Duodenal mucosa (tissue), 2 donors: Measurements from ENCODE around the gene USH1C.

Experiments
- H3K27ac ChIP-seq: one replicate; pipeline ENCODE4 v1.7.0; 2013; ENCODE audit warnings: low read depth, low read length
- H3K27me3 ChIP-seq, 2 donors: one replicate each; pipeline ENCODE4 v1.7.0; 2013; ENCODE audit warnings: low read length in 2 of 2, control low read depth in 1 of 2; ENCODE audit not compliant: insufficient read depth in 2 of 2, control insufficient read depth in 1 of 2
- H3K36me3 ChIP-seq, 2 donors: one replicate each; pipeline ENCODE4 v1.7.0; 2013; ENCODE audit warnings: low read length in 2 of 2, control low read depth in 1 of 2; ENCODE audit not compliant: insufficient read depth in 2 of 2, control insufficient read depth in 1 of 2
- H3K4me1 ChIP-seq, 2 donors: one replicate each; pipeline ENCODE4 v1.7.0; 2013; ENCODE audit warnings: low read length in 2 of 2, control low read depth in 1 of 2; ENCODE audit not compliant: insufficient read depth in 2 of 2, control insufficient read depth in 1 of 2
- H3K4me3 ChIP-seq, 2 donors: one replicate each; pipeline ENCODE4 v1.7.0; 2013; ENCODE audit warnings: low read length in 2 of 2, low read depth in 1 of 2
- H3K9ac ChIP-seq, 2 donors: one replicate each; pipeline ENCODE4 v1.7.0; 2013; ENCODE audit warnings: low read length in 2 of 2, low read depth in 1 of 2
- H3K9me3 ChIP-seq, 2 donors: one replicate each; pipeline ENCODE4 v1.7.0; 2013; ENCODE audit warnings: low read length in 2 of 2, control low read depth in 1 of 2; ENCODE audit not compliant: control insufficient read depth in 1 of 2

Gene USH1C

DNA sequence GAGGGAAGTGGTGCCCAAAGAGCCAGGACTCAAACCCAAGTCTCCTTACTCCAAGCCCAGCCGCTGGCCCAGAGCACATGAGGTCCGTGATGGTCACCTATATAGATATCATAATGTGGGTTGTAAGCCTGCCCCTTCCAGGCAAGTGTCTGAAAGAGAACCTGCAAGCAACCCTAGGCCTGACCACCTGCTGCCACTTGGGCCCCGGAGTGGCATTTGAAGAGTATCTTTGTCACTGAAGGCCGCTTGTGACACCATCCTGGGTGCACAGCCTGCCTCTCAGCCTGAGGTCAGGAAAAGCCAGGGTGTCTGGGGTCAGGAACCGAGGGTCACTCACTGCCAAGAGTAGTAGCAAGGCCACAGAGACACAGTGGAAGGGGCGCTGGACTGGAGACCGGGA, 35.2 kb upstream of the USH1C start:
- no peak overlapping the region for H3K9ac ChIP-seq
- H3K9me3 ChIP-seq, result no peaks in the 10 kb centered on the region
- no peaks in the 10 kb centered on the region for H3K27me3 ChIP-seq
- no peaks in the 10 kb centered on the region for H3K36me3 ChIP-seq
- no peak overlapping the region for H3K27ac ChIP-seq
- H3K4me1 ChIP-seq, result no peaks in the 10 kb centered on the region
- no peak overlapping the region for H3K4me3 ChIP-seq

DNA sequence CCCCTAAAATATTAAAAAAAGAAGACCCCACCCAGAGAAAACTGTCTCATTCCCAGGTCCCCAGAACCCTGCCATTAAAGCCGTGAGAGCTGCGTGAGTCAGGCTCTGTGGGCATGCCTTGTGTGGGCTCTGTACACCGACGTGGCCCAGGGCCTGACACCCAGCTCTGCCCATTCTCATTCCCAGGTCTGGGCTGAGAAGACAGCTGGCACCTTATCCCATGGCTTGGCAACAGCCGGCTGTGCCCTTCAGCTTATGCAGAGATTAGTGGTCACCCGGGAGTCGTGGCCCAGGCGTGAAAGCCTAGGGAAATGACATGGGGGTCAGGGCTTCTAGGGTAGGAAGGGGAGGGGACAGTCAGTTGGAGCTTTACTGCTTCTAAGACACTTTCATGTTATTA, 34.7 kb upstream of the USH1C start:
- Histone ChIP-seq H3K4me1 (no peaks in the 10 kb centered on the region), H3K9me3 (no peaks in the 10 kb centered on the region), H3K36me3 (no peaks in the 10 kb centered on the region), H3K27me3 (no peaks in the 10 kb centered on the region), H3K27ac (no peak overlapping the region), H3K4me3 (no peak overlapping the region), H3K9ac (no peak overlapping the region)

DNA sequence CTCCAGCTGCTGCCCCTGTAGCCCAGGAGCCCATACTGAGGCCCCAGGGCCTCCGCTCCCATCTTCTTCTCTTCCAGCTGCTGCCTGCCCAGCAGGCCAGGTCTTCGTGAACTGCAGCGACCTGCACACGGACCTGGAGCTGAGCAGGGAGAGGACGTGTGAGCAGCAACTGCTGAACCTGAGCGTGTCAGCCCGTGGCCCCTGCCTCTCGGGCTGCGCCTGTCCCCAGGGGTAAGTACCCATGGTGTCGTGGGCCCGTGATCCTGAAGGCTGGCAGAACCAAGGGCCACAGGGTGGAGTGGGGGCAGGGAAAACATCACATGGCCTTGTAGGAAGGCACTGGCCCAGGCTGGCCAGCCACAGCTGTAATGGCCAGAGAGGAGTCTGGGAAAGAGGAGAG, 34.1 kb upstream of the USH1C start:
- Histone ChIP-seq H3K4me3 (no peak overlapping the region), H3K27me3 (no peaks in the 10 kb centered on the region), H3K36me3 (no peaks in the 10 kb centered on the region), H3K9ac (no peak overlapping the region), H3K4me1 (no peaks in the 10 kb centered on the region), H3K9me3 (no peaks in the 10 kb centered on the region), H3K27ac (no peak overlapping the region)

DNA sequence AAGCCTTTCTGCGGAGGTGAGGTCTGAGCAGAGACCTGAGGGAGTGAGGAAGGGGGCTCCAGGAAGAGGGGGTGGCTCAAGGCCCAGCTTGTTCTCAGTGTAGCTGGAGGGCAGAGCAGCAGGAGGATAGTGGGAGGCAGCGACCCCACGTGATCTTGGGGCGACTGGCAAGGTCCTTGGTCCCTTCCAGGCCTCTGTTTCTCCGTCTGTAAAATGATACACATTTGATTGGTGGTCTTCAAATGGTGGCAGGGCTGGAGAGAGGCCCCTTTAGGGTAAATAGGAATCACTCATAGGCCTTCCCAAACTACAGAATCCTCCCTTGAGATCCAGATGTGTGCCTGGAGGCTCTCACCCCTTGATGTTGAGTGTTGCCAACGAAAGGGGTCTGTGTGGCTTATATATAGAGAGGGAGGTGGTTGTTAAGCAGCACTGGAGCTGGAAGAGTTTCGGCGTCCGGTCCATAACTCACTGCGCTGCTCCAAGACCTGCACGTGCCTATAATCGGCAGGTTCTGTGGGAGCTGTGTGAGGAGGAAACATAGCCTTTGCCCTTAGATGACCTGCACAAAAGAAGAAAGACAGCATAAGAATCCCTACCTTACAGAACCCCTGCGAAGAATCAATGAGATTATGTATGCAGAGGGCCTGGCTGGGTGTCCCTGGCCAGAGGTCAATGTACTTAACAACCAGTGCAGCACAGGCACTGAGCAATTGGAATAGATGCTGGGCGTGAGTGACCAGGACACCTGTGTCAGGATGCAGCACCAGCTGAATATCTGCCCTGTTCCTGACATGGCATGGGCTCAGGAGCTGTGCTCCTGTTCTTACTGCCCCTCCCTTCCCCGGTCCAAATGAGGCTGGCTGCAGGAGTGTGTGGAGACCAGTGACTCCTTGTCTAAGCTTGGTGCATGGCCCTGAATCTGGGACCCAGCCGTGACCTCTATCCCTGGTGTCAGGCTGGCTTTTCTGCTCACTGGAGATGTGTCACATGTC, 31.5 kb upstream of the USH1C start:
- Histone ChIP-seq H3K9ac (no peak overlapping the region), H3K4me1 (no peaks in the 10 kb centered on the region), H3K27me3 (no peaks in the 10 kb centered on the region), H3K9me3 (no peaks in the 10 kb centered on the region), H3K27ac (no peak overlapping the region), H3K4me3 (no peak overlapping the region), H3K36me3 (no peaks in the 10 kb centered on the region)

DNA sequence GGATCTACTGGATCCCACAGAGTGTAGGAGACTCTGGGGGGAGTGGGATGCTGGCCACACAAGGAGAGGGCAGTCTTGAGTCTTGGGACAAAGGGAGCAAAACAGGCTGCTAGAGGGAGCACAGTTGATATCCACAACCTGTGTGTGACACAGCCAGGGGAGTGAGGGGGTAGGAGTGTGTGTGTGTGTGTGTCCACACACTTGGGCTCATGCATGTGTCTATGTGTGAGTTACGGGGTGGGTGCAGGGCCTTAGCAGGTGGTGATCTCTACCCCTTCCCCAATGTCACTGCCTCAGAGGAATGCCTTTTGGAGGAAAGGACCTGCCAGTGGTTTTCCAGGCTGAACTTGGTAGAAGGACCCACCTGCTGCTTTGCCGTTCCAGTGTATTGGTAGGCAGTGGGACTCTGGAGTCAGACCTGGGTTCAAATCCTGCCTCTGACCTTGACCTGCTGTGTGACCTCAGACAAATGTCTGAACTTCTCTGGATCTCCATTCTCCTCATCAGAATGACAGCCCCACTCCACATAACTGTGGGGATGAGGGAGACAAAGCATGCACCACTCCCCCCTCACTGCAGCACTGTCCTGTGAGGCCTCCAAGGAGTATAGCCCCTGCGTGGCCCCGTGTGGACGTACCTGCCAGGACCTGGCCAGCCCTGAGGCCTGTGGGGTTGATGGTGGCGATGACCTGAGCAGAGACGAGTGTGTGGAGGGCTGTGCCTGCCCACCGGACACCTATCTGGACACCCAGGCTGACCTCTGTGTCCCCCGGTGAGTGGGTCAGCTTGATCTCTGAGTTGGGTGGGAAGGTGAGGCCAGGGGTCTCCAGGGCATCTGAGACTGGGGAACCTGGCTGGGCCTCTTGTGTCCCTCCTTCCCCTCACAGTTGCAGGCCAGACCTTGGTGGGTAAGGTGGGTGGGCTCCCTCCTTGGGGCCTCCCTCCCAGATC, 30.2 kb upstream of the USH1C start:
- no peaks in the 10 kb centered on the region for H3K9me3 ChIP-seq
- no peaks in the 10 kb centered on the region for H3K4me1 ChIP-seq
- H3K9ac ChIP-seq, result no peak overlapping the region
- H3K27me3 ChIP-seq, result no peaks in the 10 kb centered on the region
- no peak overlapping the region for H3K27ac ChIP-seq
- no peaks in the 10 kb centered on the region for H3K36me3 ChIP-seq
- no peak overlapping the region for H3K4me3 ChIP-seq

DNA sequence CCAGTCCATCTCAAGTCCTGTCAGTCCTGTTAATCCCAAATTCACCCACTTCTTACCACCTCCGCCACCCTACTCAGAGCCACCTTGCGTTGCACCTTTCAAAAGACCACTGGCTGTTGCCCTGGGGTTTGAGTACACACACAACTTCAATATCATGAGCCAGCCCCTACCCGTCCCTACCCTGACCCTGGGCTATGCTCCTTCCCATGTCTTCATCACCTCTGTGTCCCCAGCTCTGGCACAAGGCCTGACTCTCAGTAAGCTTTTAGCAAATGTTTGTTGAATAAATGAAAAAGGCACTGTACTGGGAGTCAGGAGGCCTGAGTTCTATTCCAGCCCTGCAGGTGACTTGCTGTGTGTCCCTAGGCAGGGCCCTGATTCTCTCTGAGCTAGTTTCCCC, 29.3 kb upstream of the USH1C start:
- H3K9ac ChIP-seq, result no peak overlapping the region
- no peaks in the 10 kb centered on the region for H3K36me3 ChIP-seq
- no peak overlapping the region for H3K4me3 ChIP-seq
- H3K27ac ChIP-seq, result no peak overlapping the region
- no peaks in the 10 kb centered on the region for H3K4me1 ChIP-seq
- H3K9me3 ChIP-seq, result no peaks in the 10 kb centered on the region
- H3K27me3 ChIP-seq, result no peaks in the 10 kb centered on the region

DNA sequence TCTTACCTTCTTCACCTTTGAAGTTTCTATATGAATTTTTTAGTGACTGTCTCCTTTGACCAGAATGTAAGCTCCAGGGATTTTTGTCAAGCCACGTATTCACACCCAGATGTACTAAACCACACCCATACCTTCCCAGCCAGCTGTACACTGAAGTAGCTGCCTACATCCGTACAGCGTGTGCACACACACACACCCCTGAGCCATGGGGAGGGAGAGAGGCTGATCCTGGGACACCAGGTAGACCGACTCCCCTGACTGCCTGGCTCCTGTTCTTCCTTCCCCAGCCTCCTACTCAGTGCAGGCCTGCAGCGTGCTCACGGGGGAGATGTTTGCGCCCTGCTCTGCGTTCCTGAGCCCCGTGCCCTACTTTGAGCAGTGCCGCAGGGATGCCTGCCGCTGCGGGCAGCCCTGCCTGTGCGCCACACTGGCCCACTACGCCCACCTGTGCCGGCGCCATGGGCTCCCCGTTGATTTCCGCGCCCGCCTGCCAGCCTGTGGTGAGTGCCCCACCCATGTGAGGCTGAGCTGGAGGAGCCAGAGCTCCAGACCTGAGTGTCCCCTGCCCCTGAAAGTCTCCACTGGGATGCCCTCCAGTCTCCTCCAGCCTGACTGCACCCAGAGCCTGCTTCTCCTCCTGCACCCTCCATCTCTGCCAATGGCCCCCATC, 28.7 kb upstream of the USH1C start:
- H3K27me3 ChIP-seq, result no peaks in the 10 kb centered on the region
- H3K4me3 ChIP-seq, result no peak overlapping the region
- H3K27ac ChIP-seq, result no peak overlapping the region
- no peaks in the 10 kb centered on the region for H3K36me3 ChIP-seq
- no peaks in the 10 kb centered on the region for H3K4me1 ChIP-seq
- H3K9ac ChIP-seq, result no peak overlapping the region
- no peaks in the 10 kb centered on the region for H3K9me3 ChIP-seq

DNA sequence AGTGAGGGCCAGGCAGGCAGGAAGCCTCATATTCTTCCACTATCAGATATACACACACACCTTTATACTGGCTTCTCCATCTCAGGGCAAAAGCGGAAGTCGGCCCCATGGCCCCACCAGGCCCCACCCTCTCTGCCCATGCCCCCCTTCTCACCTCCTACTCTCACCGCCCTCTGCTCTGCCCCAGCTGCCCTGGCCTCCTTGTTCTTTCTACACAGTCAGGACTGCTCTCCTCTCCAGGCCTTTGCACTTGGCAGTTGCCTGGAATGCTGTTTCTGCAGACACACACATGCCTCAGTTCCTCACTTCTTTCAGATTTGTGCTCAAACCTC, 28.1 kb upstream of the USH1C start:
- Histone ChIP-seq H3K36me3 (no peaks in the 10 kb centered on the region), H3K4me3 (no peak overlapping the region), H3K9me3 (no peaks in the 10 kb centered on the region), H3K9ac (no peak overlapping the region), H3K4me1 (no peaks in the 10 kb centered on the region), H3K27me3 (no peaks in the 10 kb centered on the region), H3K27ac (no peak overlapping the region)

DNA sequence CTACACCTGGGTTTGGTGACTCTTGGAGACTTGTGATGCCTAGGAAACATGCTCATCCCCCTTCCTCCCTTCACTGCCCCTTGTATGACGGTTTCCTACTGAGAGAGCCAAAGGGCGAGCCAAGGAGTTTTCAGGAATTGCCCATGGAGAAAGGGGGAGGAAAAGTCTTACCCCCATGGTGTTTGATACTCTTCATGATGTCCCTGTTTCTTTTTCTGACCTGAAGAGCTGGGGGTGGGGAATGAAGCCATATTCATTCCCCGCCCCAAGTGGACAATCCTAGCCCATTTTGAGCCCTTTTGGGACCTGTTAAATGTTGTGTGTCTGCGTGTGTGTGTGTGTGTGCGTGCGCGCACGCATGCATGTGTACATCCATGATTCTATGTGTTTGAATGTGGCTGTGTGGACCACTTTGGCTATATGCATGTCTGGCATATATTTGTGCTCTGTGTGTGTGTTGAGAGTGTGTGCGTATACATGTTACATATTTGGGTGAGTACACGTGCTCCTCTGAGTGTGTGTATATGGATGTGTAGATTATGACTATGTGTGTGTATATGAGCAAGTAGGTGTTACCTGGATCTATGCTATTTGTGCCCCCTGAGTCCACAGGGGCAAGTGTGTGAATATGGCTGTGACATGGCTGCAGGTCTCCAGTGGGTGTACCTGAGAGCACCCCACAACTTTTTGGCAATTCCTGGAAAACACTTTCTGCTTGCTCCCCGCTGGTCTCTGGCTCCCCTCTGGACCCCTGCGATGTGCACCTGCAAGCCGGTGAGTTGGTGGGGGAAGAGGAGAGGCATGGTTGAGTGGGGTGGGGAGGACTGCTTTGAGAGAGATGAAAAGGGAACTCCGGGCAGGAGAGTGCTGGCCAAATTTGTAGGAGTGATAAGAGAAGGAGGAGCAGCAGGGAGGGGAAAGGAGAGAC, 27.5 kb upstream of the USH1C start:
- Histone ChIP-seq H3K9me3 (no peaks in the 10 kb centered on the region), H3K27ac (no peak overlapping the region), H3K4me1 (no peaks in the 10 kb centered on the region), H3K36me3 (no peaks in the 10 kb centered on the region), H3K4me3 (no peak overlapping the region), H3K27me3 (no peaks in the 10 kb centered on the region), H3K9ac (no peak overlapping the region)
